Measurements from ENCODE around the gene WDR18. TPM values are rescaled to one million over a fixed set of nuclear protein-coding genes. Genes with fewer than 3 reads are reported as not detected.

WDR18 gene
- total and polyA plus RNA-seq, 2 of the 4 experiments (the other 2 are of a cell fraction), result 37.1 to 56.9 TPM

DNA sequence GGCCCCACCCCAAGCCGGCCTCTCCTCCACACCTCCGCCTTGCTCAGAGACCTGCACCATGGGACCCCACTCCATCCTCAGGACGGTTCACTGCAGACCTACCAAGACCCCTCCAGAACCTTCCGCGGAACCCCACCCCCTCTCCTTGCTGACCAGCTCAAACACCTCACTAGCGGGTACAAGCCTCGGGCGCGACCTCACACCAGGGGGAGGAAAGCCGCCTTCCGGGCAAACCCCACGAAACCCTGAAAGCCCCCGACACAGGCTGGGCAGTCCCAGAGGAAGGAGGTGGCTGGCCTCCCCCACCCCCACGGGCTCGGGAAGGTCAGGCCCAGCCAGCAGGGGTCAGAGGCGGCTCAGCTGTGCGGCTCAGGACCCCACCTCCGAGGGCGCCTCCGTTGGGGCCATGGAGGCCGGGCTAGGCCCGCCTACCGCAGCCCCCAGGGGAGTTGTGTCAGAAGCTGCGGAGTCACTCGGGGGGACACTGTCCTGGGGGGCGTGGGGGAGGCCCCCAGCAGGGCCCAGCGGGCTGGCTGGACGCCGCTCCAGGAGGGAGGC is 25.9 kb downstream of the WDR18 start:
- no peak for TF ChIP-seq MXI1 (IDR thresholded peaks at IDR 0.05; ENCODE audit: borderline replicate concordance, low read depth, low read length)
- no peak for TF ChIP-seq SMC3 (IDR thresholded peaks at IDR 0.05; ENCODE audit: low read depth, low read length)
- no peak for TF ChIP-seq CEBPB (IDR thresholded peaks at IDR 0.05; ENCODE audit: low read depth, low read length)
- TF ChIP-seq, protein P1, sequence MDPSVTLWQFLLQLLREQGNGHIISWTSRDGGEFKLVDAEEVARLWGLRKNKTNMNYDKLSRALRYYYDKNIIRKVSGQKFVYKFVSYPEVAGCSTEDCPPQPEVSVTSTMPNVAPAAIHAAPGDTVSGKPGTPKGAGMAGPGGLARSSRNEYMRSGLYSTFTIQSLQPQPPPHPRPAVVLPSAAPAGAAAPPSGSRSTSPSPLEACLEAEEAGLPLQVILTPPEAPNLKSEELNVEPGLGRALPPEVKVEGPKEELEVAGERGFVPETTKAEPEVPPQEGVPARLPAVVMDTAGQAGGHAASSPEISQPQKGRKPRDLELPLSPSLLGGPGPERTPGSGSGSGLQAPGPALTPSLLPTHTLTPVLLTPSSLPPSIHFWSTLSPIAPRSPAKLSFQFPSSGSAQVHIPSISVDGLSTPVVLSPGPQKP (IDR thresholded peaks at IDR 0.05; ENCODE audit: borderline replicate concordance, low read depth, low read length), result no peak
- TF ChIP-seq NFE2L2 (IDR thresholded peaks at IDR 0.05; ENCODE audit: low read depth, low read length), result no peak
- no peak for TF ChIP-seq FOS (IDR thresholded peaks at IDR 0.05; ENCODE audit: low read depth, low read length)
- TF ChIP-seq RCOR1 (IDR thresholded peaks at IDR 0.05; ENCODE audit: insufficient replicate concordance, low read length), result no peak
- no peak for TF ChIP-seq BHLHE40 (IDR thresholded peaks at IDR 0.05; ENCODE audit: low read depth, low read length)
- DNase-seq, result no peak
- H2AK5ac ChIP-seq (ENCODE audit: low read depth, low read length), result peak overlapping the region; percentile 77
- H2BK20ac ChIP-seq (ENCODE audit: low read depth, low read length), result no peak overlapping the region
- H3K79me1 ChIP-seq (ENCODE audit: low read depth in 1 of 2, low read length in 2 of 2), result peaks cover 0 to 33% of the 10 kb centered on the region in 2 experiments; a peak in 3 of 4 replicates
- no peaks in the 10 kb centered on the region for H3K9me1 ChIP-seq (ENCODE audit: insufficient read depth, low read length)
- dilution Hi-C loops (cut with HindIII; ENCODE audit: low sequenced_read_pairs, unreplicated experiment), result no loop called here
- peak overlapping the region; percentile 77 for H3K4ac ChIP-seq (ENCODE audit: low read depth, low read length)
- peak overlapping the region; percentile 77 for H2AFZ ChIP-seq (replicated peaks; ENCODE audit: low read length, poor library complexity)
- ChIA-PET CTCF (interaction anchor here (0.7 to 1.4 kb wide), 2 partner anchors 12 to 30 kb away, joined by 3 read pairs; partner anchors contain the start of gene ABCA7), POLR2A (ENCODE audit: unreplicated experiment) (no interaction called here)
- in situ Hi-C loops (cut with MboI; ENCODE audit: low sequenced_read_pairs), result no loop called here
- H2BK5ac ChIP-seq (ENCODE audit: low read depth, low read length, poor library complexity, severe bottlenecking), result peak overlapping the region; percentile 71
- H3K9me3 ChIP-seq (ENCODE audit: control insufficient read depth, insufficient read depth, low read length), result no peaks in the 10 kb centered on the region
- intact Hi-C loops (cut with micrococcal nuclease), result loop anchor here (2.0 kb wide), 1 partner anchor 231 kb away; the partner anchor contains the start of gene ATP5F1D
- no peaks in the 10 kb centered on the region for H3K27me3 ChIP-seq (ENCODE audit: control insufficient read depth, insufficient read depth, low read length)
- peaks cover 17% of the 10 kb centered on the region for H3K4me1 ChIP-seq (ENCODE audit: control insufficient read depth, insufficient read depth, low read length)
- no peak overlapping the region for H3K56ac ChIP-seq (ENCODE audit: extremely low read depth, insufficient read depth, low read length)
- H3K14ac ChIP-seq (replicated peaks; ENCODE audit: low read depth, low read length), result no peak overlapping the region
- H4K91ac ChIP-seq (ENCODE audit: insufficient read depth, low read depth, low read length), result peak overlapping the region; percentile 80
- H3K4me2 ChIP-seq (ENCODE audit: low read depth, low read length), result no peak overlapping the region; the same call in 1 of the 2 replicates
- H3K4me3 ChIP-seq (ENCODE audit: insufficient read depth, low read depth, low read length), result no peak overlapping the region
- H3K23ac ChIP-seq (ENCODE audit: low read depth, low read length), result no peak overlapping the region
- H4K5ac ChIP-seq (ENCODE audit: low read depth, low read length), result no peak overlapping the region; the same call in 1 of the 2 replicates
- 86% methylated on average over 7 of the region's 29 CpGs; no CpG with 5 or more reads in 1 of the 2 experiments for WGBS, 2 experiments (ENCODE audit: extremely low coverage in 2 of 2, insufficient read length in 1 of 2)
- H3K36me3 ChIP-seq (ENCODE audit: control insufficient read depth, insufficient read depth, low read length), result peaks cover 38% of the 10 kb centered on the region
- no TSS peak for BruUV-seq (replicated peaks)
- peak overlapping the region; percentile 26; the same call in 1 of the 2 replicates for H3K18ac ChIP-seq (ENCODE audit: low read depth, low read length)
- peak overlapping the region; percentile 53 for H2BK120ac ChIP-seq (ENCODE audit: low read depth, low read length)
- ATAC-seq (ENCODE audit: low read depth), result peak; percentile 3
- peak overlapping the region in 1 of 2 experiments; percentile 8; a peak in 1 of 4 replicates for H4K8ac ChIP-seq (ENCODE audit: low read depth in 2 of 2, low read length in 2 of 2)
- H2BK15ac ChIP-seq (ENCODE audit: low read depth, low read length), result no peak overlapping the region
- peaks cover 46% of the 10 kb centered on the region for H4K20me1 ChIP-seq (ENCODE audit: insufficient read depth, low read length)
- H3K27ac ChIP-seq (ENCODE audit: insufficient read depth, low read length), result peak overlapping the region; percentile 65
- peak overlapping the region; percentile 73 for H2AK9ac ChIP-seq (replicated peaks; ENCODE audit: low read depth, low read length, poor library complexity)
- H3K9ac ChIP-seq (ENCODE audit: low read depth, low read length), result peak overlapping the region; percentile 17; the same call in 1 of the 2 replicates
